Colon (tissue), 2 donors: ENCODE measurements around the gene DDC.

Experiments
- FAIRE-seq: peaks from 2 replicates; lab custom pipeline; 2012; peaks lifted over from hg19 to GRCh38; lab: Jason Lieb, UNC
- donor health status: control.
- donor health status: control.

Gene DDC

GRCh38 chr7:50416527-50417182, 148.6 kb downstream of the DDC start:
- FAIRE-seq = no peak

DNA sequence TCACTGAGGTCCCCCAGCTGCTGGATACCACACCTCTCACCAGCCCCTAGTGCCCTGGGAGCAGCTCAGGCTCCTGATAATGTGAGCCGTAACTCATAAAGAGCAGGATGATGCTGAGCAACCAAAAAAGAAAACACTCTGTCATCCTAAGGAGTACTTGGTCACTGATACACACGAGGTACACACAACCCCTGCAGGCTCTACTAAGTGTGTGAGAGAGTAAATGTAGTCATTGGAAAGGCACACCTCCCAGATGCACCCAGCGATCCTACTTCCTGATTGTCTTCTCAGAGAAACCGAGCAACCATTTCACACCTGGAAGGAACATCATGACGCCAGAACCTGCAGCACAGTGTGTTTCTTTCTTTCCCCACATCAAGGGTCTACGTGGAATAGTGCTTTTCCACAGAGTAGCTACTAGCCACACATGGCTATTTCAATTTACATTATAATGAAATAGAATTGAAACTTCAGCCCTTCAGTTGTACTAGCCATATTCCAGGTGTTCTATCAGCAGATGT, 149.3 kb downstream of the DDC start:
- no peak for FAIRE-seq

DNA sequence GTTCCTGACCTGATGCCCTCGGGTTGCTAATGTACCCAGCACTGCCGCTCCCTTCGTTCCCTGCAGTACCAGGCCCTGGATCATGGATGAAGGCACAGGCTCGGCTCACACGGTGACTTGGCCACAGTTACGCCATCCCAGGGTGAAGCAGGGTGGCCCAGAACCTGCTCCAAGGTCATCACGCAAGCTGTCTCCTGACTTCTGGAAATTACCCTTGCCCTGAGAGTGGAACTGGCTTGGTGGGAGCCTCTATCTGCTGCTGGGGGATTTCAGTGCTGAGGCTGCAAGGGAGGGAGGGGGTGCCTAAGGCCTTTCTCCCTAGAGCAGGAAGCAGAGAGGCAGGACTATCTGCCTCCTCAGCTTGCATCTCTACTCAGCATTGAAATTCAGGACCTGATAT, 151.6 kb downstream of the DDC start:
- no peak for FAIRE-seq

- no peak for FAIRE-seq
Measured at GRCh38 chr7:50412973-50413372, 152.2 kb downstream of the DDC start.

GRCh38 chr7:50411332-50411731, 153.9 kb downstream of the DDC start:
- no peak for FAIRE-seq

GRCh38 chr7:50409856-50410745, 155.1 kb downstream of the DDC start:
- no peak for FAIRE-seq
